ENCODE results near the gene SOST.

Gene SOST

GRCh38 chr17:43740541-43740940 lies 18.1 kb downstream of the SOST start:
- no peak for DNase-seq

GRCh38 chr17:43737722-43738121 lies 20.9 kb downstream of the SOST start:
- no peak for DNase-seq

- DNase-seq, result no peak
Observed at GRCh38 chr17:43736389-43736788, 22.2 kb downstream of the SOST start.

- no peak for DNase-seq
Observed at GRCh38 chr17:43734376-43734775, 24.2 kb downstream of the SOST start.

GRCh38 chr17:43733956-43734355 lies 24.6 kb downstream of the SOST start:
- DNase-seq, result no peak

- no peak for DNase-seq
Observed at GRCh38 chr17:43732958-43733357, 25.6 kb downstream of the SOST start.

- DNase-seq, result no peak
Observed at GRCh38 chr17:43728081-43728480, 30.5 kb downstream of the SOST start.

GRCh38 chr17:43723697-43724359 lies 34.8 kb downstream of the SOST start:
- no peak for DNase-seq

- DNase-seq, result no peak
Observed at GRCh38 chr17:43722870-43723665, 35.5 kb downstream of the SOST start.

GRCh38 chr17:43722269-43722619 lies 36.3 kb downstream of the SOST start:
- DNase-seq, result no peak

GRCh38 chr17:43721537-43722268 lies 36.9 kb downstream of the SOST start:
- no peak for DNase-seq

- peak; percentile 36 for DNase-seq
Observed at GRCh38 chr17:43720311-43721060, 38.1 kb downstream of the SOST start.

GRCh38 chr17:43719578-43719977 lies 39.0 kb downstream of the SOST start:
- no peak for DNase-seq

- no peak for DNase-seq
Observed at GRCh38 chr17:43718544-43718943, 40.0 kb downstream of the SOST start.

- no peak for DNase-seq
Observed at GRCh38 chr17:43717913-43718312, 40.7 kb downstream of the SOST start.

GRCh38 chr17:43714465-43715149 lies 44.0 kb downstream of the SOST start:
- DNase-seq, result no peak

- no peak for DNase-seq
Observed at GRCh38 chr17:43713494-43714162, 45.0 kb downstream of the SOST start.

- no peak for DNase-seq
Observed at GRCh38 chr17:43712397-43712796, 46.2 kb downstream of the SOST start.

- no peak for DNase-seq
Observed at GRCh38 chr17:43710101-43710500, 48.5 kb downstream of the SOST start.

- no peak for DNase-seq
Observed at GRCh38 chr17:43709210-43709609, 49.4 kb downstream of the SOST start.

- DNase-seq, result no peak
Observed at GRCh38 chr17:43707184-43707583, 51.4 kb downstream of the SOST start.

GRCh38 chr17:43706235-43706634 lies 52.4 kb downstream of the SOST start:
- no peak for DNase-seq
